HepG2 (cell line): Measurements from ENCODE around the gene S1PR3. TPM values are rescaled to one million over a fixed set of nuclear protein-coding genes. Genes with fewer than 3 reads are reported as not detected.

Source experiments
- ATAC-seq: fragments of 200-7000 bp; cut with Tn5 transposase; 3 replicates; pipeline ENCODE4 v1.9.1; 2020; ENCODE audit warnings: mild to moderate bottlenecking, moderate library complexity
- BruUV-seq: library from RNA; stranded (reverse); fragments of 400-500 nt; replicated peaks from 2 replicates; lab custom pipeline; 2021; lab: Mats Ljungman, UMichigan
- CTCF ChIA-PET: fragments of 300-600 bp; formaldehyde crosslinking; extraction: SDS; loops from one replicate; lab custom pipeline; 2021; ENCODE audit warnings: low total read pairs, inconsistent platforms, low intra/inter-chr PET ratio; lab: Yijun Ruan, JAX
- POLR2A ChIA-PET: fragments of 350-600 bp; sonication (Branson Sonifier 250); formaldehyde crosslinking; loops from one replicate; lab custom pipeline; 2020; ENCODE audit warnings: antibody characterized with exemption, inconsistent platforms; lab: Yijun Ruan, JAX
- DNase-seq: peaks from one replicate; pipeline ENCODE4 v3.0.0-alpha.2; 2015; ENCODE audit warnings: low spot score
- FAIRE-seq: peaks from 3 replicates; lab custom pipeline; 2011; peaks lifted over from hg19 to GRCh38; lab: Jason Lieb, UNC
- H2AFZ ChIP-seq: one replicate; pipeline ENCODE4 v1.6.1; 2011; ENCODE audit warnings: low read length, inconsistent platforms
- H3K27ac ChIP-seq: fragments of 300-600 bp; 3 replicates; pipeline ENCODE4 v1.8.0; 2011; ENCODE audit warnings: mixed run types, mild to moderate bottlenecking, mixed read lengths, low read length, inconsistent platforms; ENCODE audit not compliant: insufficient read depth; ENCODE audit errors: extremely low read length
- H3K27me3 ChIP-seq, 2 experiments: fragments of 200-600 bp in 1 of 2; 2 replicates in 1 of 2; 3 replicates in 1 of 2; pipeline versions ENCODE4 v1.6.0 to v1.8.0; 2011; ENCODE audit warnings: low read length in 2 of 2, mild to moderate bottlenecking in 2 of 2, moderate library complexity in 2 of 2, inconsistent platforms in 1 of 2; ENCODE audit not compliant: insufficient read depth in 2 of 2, control insufficient read depth in 1 of 2
- H3K36me3 ChIP-seq, 2 experiments: fragments of 200-600 bp in 1 of 2; replicated peaks in 1 of 2; 2 replicates in 1 of 2; 3 replicates in 1 of 2; pipeline versions ENCODE4 v1.5.1 to v1.8.0; 2011; ENCODE audit warnings: low read length in 2 of 2, inconsistent platforms in 1 of 2; ENCODE audit not compliant: insufficient read depth in 2 of 2, control insufficient read depth in 1 of 2
- H3K4me1 ChIP-seq: 2 replicates; pipeline ENCODE4 v1.5.1; 2012; ENCODE audit warnings: low read length, inconsistent platforms; ENCODE audit not compliant: insufficient read depth
- H3K4me2 ChIP-seq: 2 replicates; pipeline ENCODE4 v1.6.0; 2011; ENCODE audit warnings: low read depth, low read length, inconsistent platforms
- H3K4me3 ChIP-seq, 3 experiments: fragments of 200-600 bp in 1 of 3; sonication (generic), shearing (Covaris generic) in 1 of 3; replicated peaks in 1 of 3; 2 replicates each; pipeline ENCODE4 v1.5.1; 2011 to 2016; ENCODE audit warnings: low read length in 3 of 3, inconsistent platforms in 2 of 3, low read depth in 2 of 3, mild to moderate bottlenecking in 2 of 3, control low read depth in 1 of 3, mixed read lengths in 1 of 3; ENCODE audit not compliant: insufficient read depth in 1 of 3
- H3K79me2 ChIP-seq: one replicate; pipeline ENCODE4 v1.6.1; 2011; ENCODE audit warnings: low read length, inconsistent platforms; ENCODE audit not compliant: insufficient read depth
- H3K9ac ChIP-seq: 2 replicates; pipeline ENCODE4 v1.6.0; 2011; ENCODE audit warnings: mild to moderate bottlenecking, low read depth, low read length, inconsistent platforms; ENCODE audit not compliant: insufficient read depth
- H3K9me3 ChIP-seq: 2 replicates; pipeline ENCODE4 v1.5.1; 2012; ENCODE audit warnings: mild to moderate bottlenecking, low read length
- H4K20me1 ChIP-seq: 2 replicates; pipeline ENCODE4 v1.6.0; 2011; ENCODE audit warnings: inconsistent platforms, mild to moderate bottlenecking, low read length, moderate library complexity; ENCODE audit not compliant: insufficient read depth
- GABPB1 ChIP-seq: IDR thresholded peaks from 2 replicates; pipeline ENCODE4 v1.6.1; 2016; ENCODE audit warnings: mild to moderate bottlenecking, missing genetic modification reagents, moderate library complexity, missing compliant biosample characterization
- HIVEP1 ChIP-seq: sonication (generic); formaldehyde crosslinking; IDR thresholded peaks from 2 replicates; pipeline ENCODE4 v1.4.0; 2020; ENCODE audit warnings: mild to moderate bottlenecking, missing genetic modification reagents
- KIAA2018 ChIP-seq: sonication (generic); formaldehyde crosslinking; IDR thresholded peaks from 2 replicates; pipeline ENCODE4 v1.5.0; 2020; ENCODE audit warnings: mild to moderate bottlenecking, missing genetic modification reagents, borderline replicate concordance
- KLF9 ChIP-seq: IDR thresholded peaks from 2 replicates; pipeline ENCODE4 v1.6.1; 2016; ENCODE audit warnings: low read depth
- PCBP1 ChIP-seq: fragments of 200-400 bp; formaldehyde crosslinking; IDR thresholded peaks from 2 replicates; pipeline ENCODE4 v1.6.1; 2017; ENCODE audit warnings: mild to moderate bottlenecking, low read depth, low read length, borderline replicate concordance
- RAD21 ChIP-seq: fragments of 450-650 bp; formaldehyde crosslinking; IDR thresholded peaks from 2 replicates; pipeline ENCODE4 v1.5.0; 2020; ENCODE audit warnings: mild to moderate bottlenecking
- SMC3 ChIP-seq: IDR thresholded peaks from 2 replicates; pipeline ENCODE4 v1.6.1; 2011; ENCODE audit warnings: low read length, improper control_type of control experiment
- STAG1 ChIP-seq: sonication (generic); formaldehyde crosslinking; IDR thresholded peaks from 2 replicates; pipeline ENCODE4 v1.4.0; 2020; ENCODE audit warnings: missing genetic modification reagents
- TMF1 ChIP-seq: sonication (generic); formaldehyde crosslinking; IDR thresholded peaks from 2 replicates; pipeline ENCODE4 v1.8.1; 2022; ENCODE audit warnings: low read depth, missing genetic modification reagents
- ZFP91 ChIP-seq: sonication (generic); formaldehyde crosslinking; IDR thresholded peaks from 2 replicates; pipeline ENCODE4 v1.9.0; 2022; ENCODE audit warnings: missing genetic modification reagents, mild to moderate bottlenecking, borderline replicate concordance
- ZFY ChIP-seq: sonication (generic); formaldehyde crosslinking; IDR thresholded peaks from 2 replicates; pipeline ENCODE4 v1.4.0; 2020; ENCODE audit warnings: missing genetic modification reagents
- ZNF207 ChIP-seq: fragments of 450-650 bp; IDR thresholded peaks from 2 replicates; pipeline ENCODE4 v1.6.1; 2016; ENCODE audit warnings: antibody characterized with exemption, borderline replicate concordance
- ZNF773 ChIP-seq: sonication (generic); formaldehyde crosslinking; IDR thresholded peaks from 2 replicates; pipeline ENCODE4 v1.4.0; 2020; ENCODE audit warnings: missing genetic modification reagents, borderline replicate concordance
- WGBS: methylation state at CpG from one replicate; pipeline ENCODE4 v1.1.6; 2017; ENCODE audit warnings: low lambda C conversion rate; 5-methylcytosine and 5-hydroxymethylcytosine counted together
- in situ Hi-C: cut with HindIII; loops from 2 replicates; pipeline ENCODE4 v1.10.0; 2017; ENCODE audit warnings: low pct_unique_long_range_greater_than_20kb; ENCODE audit not compliant: extremely low pct_ligation_motif_present
- intact Hi-C: fragments of 100-400 bp; cut with micrococcal nuclease; formaldehyde crosslinking; loops from one replicate; pipeline ENCODE4 v1.10.0; 2022; ENCODE audit not compliant: unreplicated experiment
- polyA plus RNA-seq, 8 experiments: library from polyadenylated mRNA; depleted of rRNA in 3 of 8; stranded (reverse) in 7 of 8; unstranded in 1 of 8; fragments of >200 nt; fragmentation: Illumina TruSeq in 4 of 8; extraction: Trizol in 4 of 8; gene quantifications; 2 replicates each; pipeline versions ENCODE4 v1.2.1 to v1.2.3, GENCODE V29; 2011 to 2016; ENCODE audit warnings: low read depth in 4 of 8, missing spikeins in 1 of 8, mixed read lengths in 1 of 8; ENCODE audit not compliant: insufficient read depth in 1 of 8
- total RNA-seq, 5 experiments: library from RNA; depleted of rRNA; stranded (reverse); fragments of >200 nt; fragmentation: Illumina TruSeq; extraction: Trizol; gene quantifications; 2 replicates each; pipeline ENCODE4 v1.2.3, GENCODE V29; 2016; ENCODE audit warnings: low read depth in 1 of 5

Gene S1PR3
- total and polyA plus RNA-seq, 2 of the 13 experiments (the other 11 are each of a cell fraction or from before 2014, with no cell fraction given), result 0.02 TPM; not detected in 1

- intact Hi-C loops, result no loop called here
- TF ChIP-seq KLF9 (CRISPR knock-in tag), result no peak
- no peak for TF ChIP-seq HIVEP1 (CRISPR knock-in tag)
- TF ChIP-seq KIAA2018 (CRISPR knock-in tag), result no peak
- TF ChIP-seq RAD21 (CRISPR knock-in tag), result peak; percentile 87
- TF ChIP-seq STAG1 (CRISPR knock-in tag), result peak; percentile 94
- TF ChIP-seq GABPB1 (CRISPR knock-in tag), result peak; percentile 32; the same call in 1 of the 2 replicates
- peak; percentile 75 for TF ChIP-seq SMC3
- no peak for TF ChIP-seq ZNF207
- no peak for TF ChIP-seq ZNF773 (CRISPR knock-in tag)
- TF ChIP-seq ZFY (CRISPR knock-in tag), result peak; percentile 23; the same call in 1 of the 2 replicates
- TF ChIP-seq PCBP1, result no peak
- TF ChIP-seq ZFP91 (CRISPR knock-in tag), result 0 out of 2 replicates have a peak, but pooled peaks have one; percentile 26
- no peak for TF ChIP-seq TMF1 (CRISPR knock-in tag)
Observed at GRCh38 chr9:89000973-89001916, 10.0 kb downstream of the S1PR3 start.

More at GRCh38 chr9:89000973-89001916, 10.0 kb downstream of the S1PR3 start:
- ATAC-seq (peak; percentile 96), FAIRE-seq (peak; percentile 48), DNase-seq (peak; percentile 65)
- WGBS, result 14% methylated on average over 26 of the region's 52 CpGs
- Histone ChIP-seq H3K79me2 (no peaks in the 10 kb centered on the region), H2AFZ (no peak overlapping the region), H3K4me1 (no peaks in the 10 kb centered on the region), H3K9me3 (no peaks in the 10 kb centered on the region), H3K27me3 (peaks cover 0 to 4% of the 10 kb centered on the region in 2 experiments; a peak in 2 of 5 replicates), H4K20me1 (no peaks in the 10 kb centered on the region), H3K9ac (no peak overlapping the region), H3K4me2 (peak overlapping the region; percentile 28; the same call in 1 of the 2 replicates), H3K4me3 (no peak overlapping the region), H3K36me3 (no peaks in the 10 kb centered on the region), H3K27ac (no peak overlapping the region)
- in situ Hi-C loops, result loop anchor here (5.0 kb wide), 2 partner anchors 339 to 409 kb away; no protein-coding TSS in a partner anchor
- POLR2A ChIA-PET, result no interaction called here
- CTCF ChIA-PET, result interaction anchor here (1.0 to 3.2 kb wide), 4 partner anchors 328 to 407 kb away, joined by 4 to 27 read pairs (median 6); no protein-coding TSS in a partner anchor
- no TSS peak for BruUV-seq
